GM15510 (cell line): ENCODE data around the gene LCN6.

Experiments
- POLR2A ChIP-seq: IDR thresholded peaks from 3 replicates; pipeline ENCODE4 v1.6.1; 2011; ENCODE audit warnings: borderline replicate concordance; ENCODE audit not compliant: insufficient read length; ENCODE audit errors: extremely low read depth

Gene LCN6

DNA sequence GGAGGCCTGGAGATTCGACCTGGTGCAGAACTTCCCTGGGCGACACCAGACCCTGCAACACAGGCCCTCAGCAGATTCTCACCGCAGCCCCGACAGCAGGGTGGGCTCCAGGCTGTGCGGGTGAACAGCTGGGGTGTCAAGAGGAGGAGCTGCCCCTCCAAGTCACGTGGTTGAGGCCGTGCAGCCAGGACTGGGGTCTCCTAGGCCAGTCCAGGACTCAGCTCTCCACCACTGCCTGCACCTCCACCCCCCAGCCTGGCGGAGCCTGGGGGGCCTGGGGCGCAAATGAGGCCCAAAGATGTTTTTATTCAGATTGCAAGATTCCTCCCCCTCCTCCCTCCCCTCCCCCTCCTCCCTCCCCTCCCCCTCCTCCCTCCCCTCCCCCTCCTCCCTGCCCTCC is 51.8 kb downstream of the LCN6 start:
- TF ChIP-seq POLR2A = no peak

DNA sequence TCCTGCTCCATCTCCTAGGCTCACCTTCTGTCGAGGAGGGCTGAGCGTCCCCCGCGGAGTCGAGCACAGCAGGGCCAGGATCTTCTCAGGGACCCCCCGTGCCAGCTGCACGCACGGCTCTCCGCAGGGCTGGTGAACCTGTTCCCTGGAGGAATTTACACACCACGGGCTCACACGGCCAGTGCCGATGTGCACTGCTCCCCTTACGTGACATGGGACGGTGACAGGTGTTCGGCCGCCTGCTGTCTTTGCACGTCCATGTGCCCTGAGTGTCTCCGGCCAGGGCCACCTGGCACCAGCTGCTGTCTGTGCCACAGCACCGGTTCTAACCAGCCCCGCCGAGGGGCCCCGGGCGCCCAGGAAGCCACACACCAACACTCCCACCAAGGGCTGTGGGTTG is 52.4 kb downstream of the LCN6 start:
- no peak for TF ChIP-seq POLR2A

- TF ChIP-seq POLR2A = no peak
These were observed 52.9 kb downstream of the LCN6 start for GRCh38 chr9:136695435-136695895.

- no peak for TF ChIP-seq POLR2A
These were observed 53.5 kb downstream of the LCN6 start for GRCh38 chr9:136694872-136695247.

- no peak for TF ChIP-seq POLR2A
These were observed 54.0 kb downstream of the LCN6 start for GRCh38 chr9:136694163-136694871.
